Tibial nerve (tissue), 4 donors: Measurements from ENCODE around the gene PTPRD. TPM values are rescaled to one million over a fixed set of nuclear protein-coding genes. Genes with fewer than 3 reads are reported as not detected.
"Not testable (repeated sequence)": the region's sequence is repeated elsewhere in the genome, so short reads cannot be mapped to it uniquely, and the experiment has no call there.

Experiments
- DNase-seq, 2 donors: peaks; one replicate each; pipeline ENCODE4 v3.0.0-alpha.2; 2019; ENCODE audit warnings: low spot score in 2 of 2
- H3K27ac ChIP-seq, 4 donors: fragments of 200-600 bp; sonication (generic) in 3 of 4; one replicate each; pipeline ENCODE4 v1.5.1; 2017 to 2019; ENCODE audit warnings: mild to moderate bottlenecking in 1 of 4
- H3K27me3 ChIP-seq, 2 donors: fragments of 200-600 bp; sonication (generic) in 1 of 2; one replicate each; pipeline versions ENCODE4 v1.5.1 to v1.6.0; 2017 to 2019
- H3K36me3 ChIP-seq, 3 donors: fragments of 200-600 bp; sonication (generic); one replicate each; pipeline ENCODE4 v1.5.1; 2018 to 2019
- H3K4me1 ChIP-seq, 4 donors: fragments of 200-600 bp; sonication (generic) in 3 of 4; one replicate each; pipeline ENCODE4 v1.5.1; 2017 to 2019
- H3K4me3 ChIP-seq, 4 donors: fragments of 200-600 bp; sonication (generic) in 3 of 4; one replicate each; pipeline ENCODE4 v1.5.1; 2017 to 2019; ENCODE audit warnings: mild to moderate bottlenecking in 1 of 4, moderate library complexity in 1 of 4
- H3K9me3 ChIP-seq, 4 donors: fragments of 200-600 bp; sonication (generic) in 3 of 4; one replicate each; pipeline ENCODE4 v1.5.1; 2017 to 2019
- CTCF ChIP-seq, 5 experiments: fragments of 200-600 bp in 3 of 5; fragments of 450-650 bp in 2 of 5; sonication (generic) in 3 of 5; IDR thresholded peaks; one replicate each; pipeline ENCODE4 v1.5.1; 2016 to 2019; ENCODE audit warnings: antibody characterized with exemption in 5 of 5, mild to moderate bottlenecking in 3 of 5, moderate library complexity in 2 of 5
- EP300 ChIP-seq, 2 donors: sonication (generic); formaldehyde crosslinking; IDR thresholded peaks; one replicate each; pipeline ENCODE4 v1.6.1; 2017; ENCODE audit warnings: antibody characterized with exemption in 2 of 2, mild to moderate bottlenecking in 1 of 2
- POLR2A ChIP-seq, 2 donors: fragments of 450-650 bp; IDR thresholded peaks; one replicate each; pipeline ENCODE4 v1.6.1; 2017; ENCODE audit warnings: antibody characterized with exemption in 2 of 2, mild to moderate bottlenecking in 2 of 2, moderate library complexity in 2 of 2
- WGBS, 2 donors: methylation state at CpG; one replicate each; pipeline ENCODE4 v1.1.5; 2018; 5-methylcytosine and 5-hydroxymethylcytosine counted together
- total RNA-seq, 4 donors: library from RNA; depleted of rRNA; stranded (reverse); fragments of >200 nt; gene quantifications; one replicate each; pipeline ENCODE4 v1.1.0, GENCODE V29; 2016

The PTPRD gene
- total RNA-seq, 4 donors from 2014 or later: 1.7 to 13.2 (median 5.1) TPM

- 75 to 77% methylated on average over 4 of the region's 4 CpGs for WGBS, 2 donors
- Histone ChIP-seq H3K27me3 (no peaks in the 10 kb centered on the region), H3K9me3 (no peaks in the 10 kb centered on the region), H3K4me3 (no peak overlapping the region), H3K4me1 (peaks cover 0 to 3% (median 0%) of the 10 kb centered on the region in 4 donors), H3K36me3 (no peaks in the 10 kb centered on the region), H3K27ac (no peak overlapping the region)
- no peak for TF ChIP-seq CTCF (IDR thresholded peaks at IDR 0.05)
- no peak for TF ChIP-seq EP300 (IDR thresholded peaks at IDR 0.05)
- no peak for TF ChIP-seq POLR2A (IDR thresholded peaks at IDR 0.05)
- DNase-seq: no peak
Measured at GRCh38 chr9:8701904-8702303, 1910.9 kb downstream of the PTPRD start.

GRCh38 chr9:8697565-8697964 lies 1915.2 kb downstream of the PTPRD start:
- not testable (repeated sequence) for H3K4me1 ChIP-seq, H3K27ac ChIP-seq, H3K27me3 ChIP-seq, H3K36me3 ChIP-seq, H3K9me3 ChIP-seq, DNase-seq, H3K4me3 ChIP-seq
- 92 to 97% methylated on average over 6 of the region's 6 CpGs for WGBS, 2 donors

- no peak for DNase-seq
- no peak for TF ChIP-seq CTCF (IDR thresholded peaks at IDR 0.05)
- TF ChIP-seq EP300 (IDR thresholded peaks at IDR 0.05): no peak
- TF ChIP-seq POLR2A (IDR thresholded peaks at IDR 0.05): no peak
- no peaks in the 10 kb centered on the region for H3K27me3 ChIP-seq
- WGBS, 2 donors: 75 to 80% methylated on average over 6 of the region's 6 CpGs
- no peak overlapping the region for H3K4me3 ChIP-seq
- no peaks in the 10 kb centered on the region for H3K9me3 ChIP-seq
- H3K4me1 ChIP-seq: no peaks in the 10 kb centered on the region
- no peaks in the 10 kb centered on the region for H3K36me3 ChIP-seq
- H3K27ac ChIP-seq: no peak overlapping the region
Measured at GRCh38 chr9:8696516-8696915, 1916.3 kb downstream of the PTPRD start.

GRCh38 chr9:8694983-8695588 lies 1917.7 kb downstream of the PTPRD start:
- TF ChIP-seq EP300 (IDR thresholded peaks at IDR 0.05): no peak
- TF ChIP-seq CTCF (IDR thresholded peaks at IDR 0.05): no peak
- no peak for TF ChIP-seq POLR2A (IDR thresholded peaks at IDR 0.05)
- H3K4me1 ChIP-seq: no peaks in the 10 kb centered on the region
- WGBS, 2 donors: 72 to 80% methylated on average over 4 of the region's 4 CpGs

GRCh38 chr9:8693464-8693863 lies 1919.3 kb downstream of the PTPRD start:
- WGBS, 2 donors: 78 to 83% methylated on average over 6 of the region's 6 CpGs
- no peak for DNase-seq
- Histone ChIP-seq H3K4me1 (no peaks in the 10 kb centered on the region), H3K27ac (no peak overlapping the region), H3K36me3 (no peaks in the 10 kb centered on the region), H3K4me3 (no peak overlapping the region), H3K27me3 (no peaks in the 10 kb centered on the region), H3K9me3 (no peaks in the 10 kb centered on the region)
- no peak for TF ChIP-seq POLR2A (IDR thresholded peaks at IDR 0.05)
- TF ChIP-seq EP300 (IDR thresholded peaks at IDR 0.05): no peak
- no peak for TF ChIP-seq CTCF (IDR thresholded peaks at IDR 0.05)

More at GRCh38 chr9:8694983-8695588, 1917.7 kb downstream of the PTPRD start:
- H3K36me3 ChIP-seq: no peaks in the 10 kb centered on the region
- no peaks in the 10 kb centered on the region for H3K9me3 ChIP-seq
- H3K27me3 ChIP-seq: no peaks in the 10 kb centered on the region
- H3K4me3 ChIP-seq: no peak overlapping the region
- H3K27ac ChIP-seq: no peak overlapping the region
- no peak for DNase-seq

GRCh38 chr9:8686516-8686915 lies 1926.3 kb downstream of the PTPRD start:
- Histone ChIP-seq H3K36me3 (no peaks in the 10 kb centered on the region), H3K4me1 (no peaks in the 10 kb centered on the region), H3K9me3 (no peaks in the 10 kb centered on the region), H3K4me3 (no peak overlapping the region), H3K27me3 (no peaks in the 10 kb centered on the region), H3K27ac (no peak overlapping the region)
- 82 to 87% methylated on average over 2 of the region's 2 CpGs for WGBS, 2 donors
- no peak for TF ChIP-seq CTCF (IDR thresholded peaks at IDR 0.05)
- TF ChIP-seq POLR2A (IDR thresholded peaks at IDR 0.05): no peak
- TF ChIP-seq EP300 (IDR thresholded peaks at IDR 0.05): no peak
- DNase-seq: no peak
